Upper lobe of right lung (tissue), 1 donor: Measurements from ENCODE around the gene TMEM135. TPM values are rescaled to one million over a fixed set of nuclear protein-coding genes. Genes with fewer than 3 reads are reported as not detected.
"Not testable (repeated sequence)": the region's sequence is repeated elsewhere in the genome, so short reads cannot be mapped to it uniquely, and the experiment has no call there.

Experiments used
- ATAC-seq: fragments of 200-7000 bp; cut with Tn5 transposase; one replicate; pipeline ENCODE4 v1.9.1; 2020; ENCODE audit warnings: mild to moderate bottlenecking, moderate library complexity
- DNase-seq: peaks from one replicate; pipeline ENCODE4 v3.0.0-alpha.2; 2020
- H3K27ac ChIP-seq: fragments of 200-600 bp; one replicate; pipeline ENCODE4 v1.8.0; 2022
- H3K27me3 ChIP-seq: fragments of 200-600 bp; one replicate; pipeline ENCODE4 v1.8.0; 2022; ENCODE audit warnings: mild to moderate bottlenecking
- H3K36me3 ChIP-seq: fragments of 200-600 bp; one replicate; pipeline ENCODE4 v1.8.0; 2022
- H3K4me1 ChIP-seq: fragments of 200-600 bp; one replicate; pipeline ENCODE4 v1.8.0; 2022
- H3K4me3 ChIP-seq: fragments of 200-600 bp; one replicate; pipeline ENCODE4 v1.8.0; 2022; ENCODE audit warnings: mild to moderate bottlenecking
- H3K9me3 ChIP-seq: fragments of 200-600 bp; one replicate; pipeline ENCODE4 v1.8.0; 2022
- intact Hi-C: fragments of 100-400 bp; cut with DNase I; formaldehyde crosslinking; loops from one replicate; pipeline ENCODE4 v1.11.0; 2022
- total RNA-seq: library from RNA; stranded (reverse); fragmentation: NEBNext Ultra II Directional; extraction: Animal tissue kit (Norgen Biotek cat#: 25700); gene quantifications from one replicate; pipeline ENCODE4 v1.2.1, GENCODE V29; 2021
- TF ChIP-seq, protein P1 (sequence below): fragments of 200-600 bp; IDR thresholded peaks from one replicate; pipeline ENCODE4 v1.8.0; 2022; ENCODE audit warnings: antibody characterized with exemption
- donor health status: DM: no; HTN: yes; CAD: no; lungs with severe emphysema.

TMEM135 gene
- total RNA-seq, 1 donor from 2014 or later = 24.5 TPM

DNA sequence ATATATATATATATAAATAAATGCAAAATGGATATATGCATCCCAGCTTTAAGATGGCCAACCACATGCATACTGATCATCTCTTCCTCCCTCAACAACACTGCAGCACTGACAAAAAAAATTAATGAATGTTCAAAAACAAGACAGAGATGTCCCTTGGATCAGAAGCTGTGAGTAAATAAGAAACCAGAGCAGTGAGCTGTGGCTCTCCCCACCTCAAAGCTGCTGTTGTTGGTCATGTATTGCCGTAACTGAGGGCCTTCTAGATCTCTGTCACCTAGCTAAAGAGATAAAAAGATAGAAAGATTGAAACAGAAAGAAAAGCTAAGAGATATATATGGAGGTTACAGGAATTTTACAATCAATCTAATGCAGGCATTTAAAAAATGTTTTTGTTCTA, 15.5 kb upstream of the TMEM135 start:
- DNase-seq = no peak

DNA sequence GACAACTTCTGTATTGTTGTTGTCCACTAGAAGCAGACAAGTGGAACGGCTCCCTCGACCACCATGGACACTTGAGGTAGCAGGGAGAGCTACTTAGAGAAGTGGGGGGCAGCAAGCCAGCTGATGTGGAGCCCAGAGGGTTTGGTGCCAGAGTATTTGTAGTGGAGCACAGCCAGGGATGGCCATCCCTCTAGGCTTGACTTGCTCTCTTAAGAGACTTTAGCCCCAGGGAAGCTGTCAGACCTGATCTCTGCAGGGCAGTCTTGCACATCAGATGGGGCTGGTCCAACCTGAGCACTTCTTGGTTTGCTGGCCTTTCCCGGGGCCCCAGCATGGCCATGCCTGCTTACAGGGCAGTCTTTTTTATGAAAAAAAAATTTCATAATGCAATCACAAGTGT, 15.0 kb upstream of the TMEM135 start:
- Histone ChIP-seq H3K27me3 (no peaks in the 10 kb centered on the region), H3K36me3 (no peaks in the 10 kb centered on the region), H3K4me1 (no peaks in the 10 kb centered on the region), H3K9me3 (no peaks in the 10 kb centered on the region), H3K27ac (no peak overlapping the region), H3K4me3 (no peak overlapping the region)
- TF ChIP-seq, protein P1, sequence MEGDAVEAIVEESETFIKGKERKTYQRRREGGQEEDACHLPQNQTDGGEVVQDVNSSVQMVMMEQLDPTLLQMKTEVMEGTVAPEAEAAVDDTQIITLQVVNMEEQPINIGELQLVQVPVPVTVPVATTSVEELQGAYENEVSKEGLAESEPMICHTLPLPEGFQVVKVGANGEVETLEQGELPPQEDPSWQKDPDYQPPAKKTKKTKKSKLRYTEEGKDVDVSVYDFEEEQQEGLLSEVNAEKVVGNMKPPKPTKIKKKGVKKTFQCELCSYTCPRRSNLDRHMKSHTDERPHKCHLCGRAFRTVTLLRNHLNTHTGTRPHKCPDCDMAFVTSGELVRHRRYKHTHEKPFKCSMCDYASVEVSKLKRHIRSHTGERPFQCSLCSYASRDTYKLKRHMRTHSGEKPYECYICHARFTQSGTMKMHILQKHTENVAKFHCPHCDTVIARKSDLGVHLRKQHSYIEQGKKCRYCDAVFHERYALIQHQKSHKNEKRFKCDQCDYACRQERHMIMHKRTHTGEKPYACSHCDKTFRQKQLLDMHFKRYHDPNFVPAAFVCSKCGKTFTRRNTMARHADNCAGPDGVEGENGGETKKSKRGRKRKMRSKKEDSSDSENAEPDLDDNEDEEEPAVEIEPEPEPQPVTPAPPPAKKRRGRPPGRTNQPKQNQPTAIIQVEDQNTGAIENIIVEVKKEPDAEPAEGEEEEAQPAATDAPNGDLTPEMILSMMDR = no peak
- ATAC-seq (no peak), DNase-seq (no peak)
- intact Hi-C loops = no loop called here

More for the DNA sequence above, 15.5 kb upstream of the TMEM135 start:
- no peaks in the 10 kb centered on the region for H3K9me3 ChIP-seq
- TF ChIP-seq, protein P1 = no peak
- no peaks in the 10 kb centered on the region for H3K4me1 ChIP-seq
- no peaks in the 10 kb centered on the region for H3K36me3 ChIP-seq
- intact Hi-C loops = no loop called here
- H3K27ac ChIP-seq = no peak overlapping the region
- H3K4me3 ChIP-seq = no peak overlapping the region
- no peak for ATAC-seq
- H3K27me3 ChIP-seq = no peaks in the 10 kb centered on the region

DNA sequence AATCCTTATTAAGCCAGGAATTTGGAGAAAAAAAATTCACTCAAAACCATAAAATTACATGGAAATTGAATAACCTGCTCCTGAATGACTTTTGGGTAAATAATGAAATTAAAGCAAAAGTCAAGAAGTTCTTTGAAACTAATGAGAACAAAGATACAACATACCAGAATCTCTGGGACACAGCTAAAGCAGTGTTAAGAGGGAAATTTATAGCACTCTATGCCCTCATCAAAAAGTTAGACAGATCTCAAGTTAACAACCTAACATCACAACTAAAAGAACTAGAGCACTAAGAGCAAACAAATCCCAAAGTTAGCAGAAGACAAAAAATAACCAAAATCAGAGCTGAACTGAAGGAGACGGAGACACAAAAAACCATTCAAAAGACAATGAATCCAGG, 11.3 kb upstream of the TMEM135 start:
- DNase-seq, H3K36me3 ChIP-seq, H3K4me1 ChIP-seq, ATAC-seq, H3K27me3 ChIP-seq, H3K9me3 ChIP-seq, H3K27ac ChIP-seq, intact Hi-C loops, H3K4me3 ChIP-seq: not testable (repeated sequence)

DNA sequence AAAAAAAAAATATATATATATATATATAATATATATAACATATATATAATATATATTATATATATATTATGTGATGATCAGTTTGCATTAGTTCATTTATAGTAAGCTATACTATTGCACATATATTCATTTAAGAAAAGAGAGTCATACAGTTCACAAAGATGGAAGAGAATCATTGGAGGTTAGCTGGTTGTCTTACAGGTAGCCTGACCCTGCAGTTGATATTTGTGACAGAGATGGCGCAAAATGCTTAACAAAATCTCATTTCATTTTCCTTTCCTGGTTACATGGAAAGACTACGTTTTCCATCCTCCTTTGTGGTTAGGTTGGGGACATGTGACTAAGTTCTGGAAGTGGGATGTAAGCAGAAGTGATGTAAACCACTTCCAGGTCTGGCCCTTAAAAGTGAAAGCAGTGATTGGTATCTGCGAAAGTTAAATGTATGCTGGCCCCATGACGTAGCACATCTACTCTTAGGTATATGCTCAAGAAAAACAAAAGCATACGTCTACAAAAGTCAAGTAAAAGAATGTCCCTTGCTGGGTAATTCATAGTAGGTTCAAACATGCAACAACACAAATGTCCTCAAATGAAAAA, 7.2 kb upstream of the TMEM135 start:
- ATAC-seq (peak; percentile 46), DNase-seq (no peak)
- TF ChIP-seq, protein P1 = no peak
- Histone ChIP-seq H3K36me3 (no peaks in the 10 kb centered on the region), H3K27ac (no peak overlapping the region), H3K9me3 (no peaks in the 10 kb centered on the region), H3K27me3 (no peaks in the 10 kb centered on the region), H3K4me1 (no peaks in the 10 kb centered on the region), H3K4me3 (no peak overlapping the region)
- intact Hi-C loops = no loop called here

DNA sequence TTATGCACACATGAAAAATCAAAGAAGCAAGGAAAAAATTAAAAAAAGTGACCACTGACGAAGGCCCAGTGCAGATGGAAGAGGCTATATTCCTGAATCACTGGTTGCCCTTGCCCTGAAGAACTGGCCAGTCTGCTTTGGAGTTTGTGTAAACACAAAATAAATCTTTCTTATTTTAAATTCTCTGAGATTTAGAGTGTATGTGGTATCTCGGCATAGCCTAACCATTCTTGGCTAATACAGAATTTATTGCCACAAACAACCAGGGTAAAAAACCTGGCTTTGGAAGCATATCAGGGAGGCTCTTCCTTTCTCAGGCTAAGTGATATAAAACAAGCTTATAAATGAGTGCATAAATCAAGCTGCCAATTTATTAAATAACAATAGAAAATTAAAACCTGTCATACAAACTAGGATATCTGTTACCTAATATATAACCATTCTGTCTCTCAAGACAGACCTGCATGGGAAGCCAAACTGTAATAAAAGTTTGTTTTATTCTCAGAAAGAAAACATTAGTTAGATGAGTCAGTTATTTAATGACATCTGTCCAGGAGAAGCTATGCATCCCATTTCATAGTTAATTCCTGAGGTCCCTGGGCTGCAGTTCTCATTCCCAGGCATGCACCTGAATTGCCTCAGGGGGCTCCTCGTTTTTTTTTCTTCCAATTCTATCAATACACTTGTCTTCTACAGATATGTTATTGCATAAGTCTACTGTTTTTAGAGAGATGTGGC, 6.1 kb upstream of the TMEM135 start:
- no peak overlapping the region for H3K27ac ChIP-seq
- intact Hi-C loops = no loop called here
- DNase-seq = no peak
- no peaks in the 10 kb centered on the region for H3K36me3 ChIP-seq
- peaks cover 8% of the 10 kb centered on the region for H3K4me1 ChIP-seq
- TF ChIP-seq, protein P1 = no peak
- no peaks in the 10 kb centered on the region for H3K27me3 ChIP-seq
- no peak overlapping the region for H3K4me3 ChIP-seq
- ATAC-seq = no peak
- H3K9me3 ChIP-seq = no peaks in the 10 kb centered on the region

DNA sequence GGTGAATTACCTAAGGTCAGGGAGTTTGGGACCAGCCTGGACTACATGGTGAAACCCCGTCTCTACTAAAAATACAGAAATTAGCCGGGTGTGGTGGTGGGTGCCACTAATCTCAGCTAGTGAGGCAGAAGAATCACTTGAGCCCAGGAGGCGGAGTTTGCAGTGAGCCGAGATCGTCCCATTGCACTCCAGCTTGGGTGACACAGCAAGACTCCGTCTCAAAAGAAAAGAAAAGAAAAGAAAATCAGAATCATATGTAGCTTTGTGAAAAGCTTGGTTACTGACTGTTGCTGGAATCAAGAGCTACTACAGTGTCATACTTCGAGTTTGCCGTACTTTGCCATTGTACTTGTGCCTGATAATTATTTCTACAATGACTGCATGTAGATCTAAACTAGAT, 4.2 kb upstream of the TMEM135 start:
- no peak for DNase-seq
- intact Hi-C loops = no loop called here
- H3K9me3 ChIP-seq = no peaks in the 10 kb centered on the region
- no peak overlapping the region for H3K27ac ChIP-seq
- no peak overlapping the region for H3K4me3 ChIP-seq
- H3K36me3 ChIP-seq = no peaks in the 10 kb centered on the region
- no peaks in the 10 kb centered on the region for H3K27me3 ChIP-seq
- ATAC-seq = no peak
- peaks cover 18% of the 10 kb centered on the region for H3K4me1 ChIP-seq
- TF ChIP-seq, protein P1 = no peak
